Neural cell (in vitro differentiated cells): ENCODE measurements around the gene SLC26A11. TPM values are rescaled to one million over a fixed set of nuclear protein-coding genes. Genes with fewer than 3 reads are reported as not detected.

ENCODE experiments used
- H2AFZ ChIP-seq: fragments of 200-600, 300-800 bp; sonication (generic), shearing (Covaris generic); 2 replicates; pipeline ENCODE4 v1.6.0; 2014; ENCODE audit warnings: low read depth, mild to moderate bottlenecking, antibody characterized with exemption, low read length, moderate library complexity
- H3F3A ChIP-seq: fragments of 200-600 bp; shearing (Covaris generic); 2 replicates; pipeline ENCODE4 v1.6.1; 2016; ENCODE audit warnings: mild to moderate bottlenecking, moderate library complexity, mixed read lengths, antibody characterized with exemption, low read length; ENCODE audit not compliant: insufficient read depth, poor library complexity, severe bottlenecking
- H3K27ac ChIP-seq: fragments of 200-600, 300-800 bp; sonication (generic), shearing (Covaris generic); 2 replicates; pipeline ENCODE4 v1.5.1; 2014; ENCODE audit warnings: mild to moderate bottlenecking, low read length, moderate library complexity
- H3K27me3 ChIP-seq: fragments of 300-800, 200-600 bp; sonication (generic), shearing (Covaris generic); 2 replicates; pipeline ENCODE4 v1.6.0; 2014; ENCODE audit warnings: mild to moderate bottlenecking, low read depth, low read length, moderate library complexity; ENCODE audit not compliant: insufficient read depth
- H3K36me3 ChIP-seq: fragments of 300-800, 200-600 bp; sonication (generic), shearing (Covaris generic); 2 replicates; pipeline ENCODE4 v1.5.1; 2014; ENCODE audit warnings: mild to moderate bottlenecking, antibody characterized with exemption, low read length, moderate library complexity; ENCODE audit not compliant: insufficient read depth
- H3K4me2 ChIP-seq: fragments of 300-800, 200-600 bp; sonication (generic), shearing (Covaris generic); 2 replicates; pipeline ENCODE4 v1.6.0; 2014; ENCODE audit warnings: mild to moderate bottlenecking, low read length
- H3K4me3 ChIP-seq: fragments of 300-800, 200-600 bp; sonication (generic), shearing (Covaris generic); 2 replicates; pipeline ENCODE4 v1.5.1; 2014; ENCODE audit warnings: mild to moderate bottlenecking, low read length, moderate library complexity
- H3K79me2 ChIP-seq: fragments of 200-600 bp; shearing (Covaris generic); replicated peaks from 2 replicates; pipeline ENCODE4 v1.6.0; 2014; ENCODE audit warnings: mild to moderate bottlenecking, low read length, moderate library complexity; ENCODE audit not compliant: insufficient read depth
- H3K9ac ChIP-seq: fragments of 300-800, 200-600 bp; sonication (generic), shearing (Covaris generic); 2 replicates; pipeline ENCODE4 v1.6.1; 2016; ENCODE audit warnings: mild to moderate bottlenecking, low read length, mixed read lengths
- H3K9me2 ChIP-seq: fragments of 200-600 bp; shearing (Covaris generic); 2 replicates; pipeline ENCODE4 v1.6.1; 2016; ENCODE audit warnings: mild to moderate bottlenecking, low read length, mixed read lengths; ENCODE audit not compliant: insufficient read depth
- H3K9me3 ChIP-seq: fragments of 200-600, 300-800 bp; sonication (generic), shearing (Covaris generic); 2 replicates; pipeline ENCODE4 v1.6.1; 2016; ENCODE audit warnings: mild to moderate bottlenecking, mixed run types, low read length, moderate library complexity, mixed read lengths
- H4K20me1 ChIP-seq: fragments of 200-600 bp; shearing (Covaris generic); 2 replicates; pipeline ENCODE4 v1.6.1; 2016; ENCODE audit warnings: mild to moderate bottlenecking, mixed run types; ENCODE audit not compliant: insufficient read depth
- CTCF ChIP-seq: fragments of 450-650 bp; IDR thresholded peaks from 2 replicates; pipeline ENCODE4 v1.5.1; 2014; ENCODE audit warnings: antibody characterized with exemption, mild to moderate bottlenecking, moderate library complexity; ENCODE audit not compliant: poor library complexity, severe bottlenecking
- EP300 ChIP-seq: fragments of 450-650 bp; conservative IDR thresholded peaks from 2 replicates; pipeline ENCODE4 v1.6.1; 2014; ENCODE audit warnings: antibody characterized with exemption, mild to moderate bottlenecking, moderate library complexity; ENCODE audit not compliant: poor library complexity, severe bottlenecking
- EZH2 ChIP-seq: fragments of 200-600, 300-800 bp; shearing (Covaris generic), sonication (generic); IDR thresholded peaks from 2 replicates; pipeline ENCODE4 v1.6.1; 2014; ENCODE audit warnings: antibody characterized with exemption, low read length, borderline replicate concordance, mild to moderate bottlenecking; ENCODE audit not compliant: insufficient read depth, poor library complexity, severe bottlenecking
- MXI1 ChIP-seq: fragments of 450-650 bp; conservative IDR thresholded peaks from 2 replicates; pipeline ENCODE4 v1.6.1; 2014; ENCODE audit warnings: antibody characterized with exemption, mild to moderate bottlenecking; ENCODE audit not compliant: poor library complexity, severe bottlenecking
- POLR2AphosphoS5 ChIP-seq: IDR thresholded peaks from 2 replicates; pipeline ENCODE4 v1.6.1; 2012
- RAD21 ChIP-seq: fragments of 450-650 bp; conservative IDR thresholded peaks from 2 replicates; pipeline ENCODE4 v1.6.1; 2014; ENCODE audit warnings: antibody characterized with exemption, mild to moderate bottlenecking, moderate library complexity
- REST ChIP-seq: IDR thresholded peaks from 2 replicates; pipeline ENCODE4 v1.6.1; 2012; ENCODE audit warnings: borderline replicate concordance
- SMC3 ChIP-seq: fragments of 450-650 bp; conservative IDR thresholded peaks from 2 replicates; pipeline ENCODE4 v1.6.1; 2014; ENCODE audit warnings: antibody characterized with exemption, mild to moderate bottlenecking, moderate library complexity; ENCODE audit not compliant: poor library complexity
- TAF1 ChIP-seq: IDR thresholded peaks from 2 replicates; pipeline ENCODE4 v1.6.1; 2012; ENCODE audit warnings: low read depth
- polyA plus RNA-seq: library from polyadenylated mRNA; depleted of rRNA; stranded (reverse); fragments of >200 nt; gene quantifications from 2 replicates; pipeline ENCODE4 v1.2.3, GENCODE V29; 2014

Gene SLC26A11
- polyA plus RNA-seq, 1 donor from 2014 or later: 18.6 TPM

GRCh38 chr17:80277751-80278671 is 57.8 kb downstream of the SLC26A11 start:
- no peaks in the 10 kb centered on the region for H3K36me3 ChIP-seq
- no peaks in the 10 kb centered on the region for H3K9me2 ChIP-seq
- no peaks in the 10 kb centered on the region for H3K9me3 ChIP-seq
- TF ChIP-seq MXI1 (no peak), POLR2AphosphoS5 (no peak), RAD21 (no peak), CTCF (no peak), TAF1 (no peak), EP300 (no peak), EZH2 (no peak), REST (no peak), SMC3 (no peak)
- no peak overlapping the region for H3K27ac ChIP-seq
- no peak overlapping the region for H3K9ac ChIP-seq
- H2AFZ ChIP-seq: no peak overlapping the region
- no peaks in the 10 kb centered on the region for H3K27me3 ChIP-seq
- H3K79me2 ChIP-seq: no peaks in the 10 kb centered on the region
- H3F3A ChIP-seq: no peaks in the 10 kb centered on the region
- H4K20me1 ChIP-seq: no peaks in the 10 kb centered on the region
- no peak overlapping the region for H3K4me3 ChIP-seq
- no peak overlapping the region for H3K4me2 ChIP-seq

GRCh38 chr17:80279895-80280294 is 59.7 kb downstream of the SLC26A11 start:
- TF ChIP-seq POLR2AphosphoS5 (no peak), EP300 (no peak), CTCF (no peak), EZH2 (no peak), TAF1 (no peak), RAD21 (no peak), MXI1 (no peak), REST (no peak)
- no peaks in the 10 kb centered on the region for H3K27me3 ChIP-seq
- no peak overlapping the region for H2AFZ ChIP-seq
- no peaks in the 10 kb centered on the region for H3K9me2 ChIP-seq
- no peaks in the 10 kb centered on the region for H4K20me1 ChIP-seq
- H3K79me2 ChIP-seq: no peaks in the 10 kb centered on the region
- no peaks in the 10 kb centered on the region for H3K9me3 ChIP-seq
- no peak overlapping the region for H3K4me3 ChIP-seq
- no peak overlapping the region for H3K27ac ChIP-seq
- H3K36me3 ChIP-seq: no peaks in the 10 kb centered on the region
- H3F3A ChIP-seq: no peaks in the 10 kb centered on the region
- H3K9ac ChIP-seq: no peak overlapping the region
- H3K4me2 ChIP-seq: no peak overlapping the region
